HFFc6 (cell line): Measurements from ENCODE around the gene CCDC38. TPM values are rescaled to one million over a fixed set of nuclear protein-coding genes. Genes with fewer than 3 reads are reported as not detected.
A peak's percentile ranks its signal among the peaks of the same experiment; 100 is the strongest.
"Not testable (repeated sequence)": the region's sequence is repeated elsewhere in the genome, so short reads cannot be mapped to it uniquely, and the experiment has no call there.

ENCODE experiments used
- DNase-seq: peaks from one replicate; pipeline ENCODE4 v3.0.0-alpha.2; 2018
- H3K27ac Mint-ChIP-seq: 2 replicates; pipeline ENCODE4 v1.8.0; 2020; ENCODE audit warnings: mild to moderate bottlenecking, mixed read lengths
- H3K27me3 Mint-ChIP-seq: 2 replicates; pipeline ENCODE4 v1.8.0; 2021; ENCODE audit warnings: mild to moderate bottlenecking, moderate library complexity, mixed read lengths; ENCODE audit not compliant: insufficient read depth
- H3K36me3 Mint-ChIP-seq: 2 replicates; pipeline ENCODE4 v1.8.0; 2021; ENCODE audit warnings: low read depth, mixed read lengths
- H3K4me1 Mint-ChIP-seq: 2 replicates; pipeline ENCODE4 v1.8.0; 2020; ENCODE audit warnings: low read depth, mixed read lengths
- H3K4me3 Mint-ChIP-seq: 2 replicates; pipeline ENCODE4 v1.8.0; 2020; ENCODE audit warnings: mild to moderate bottlenecking, moderate library complexity, mixed read lengths
- H3K9me3 Mint-ChIP-seq: 2 replicates; pipeline ENCODE4 v1.8.0; 2020; ENCODE audit warnings: mild to moderate bottlenecking, mixed read lengths
- CTCF ChIP-seq: fragments of 200-600 bp; sonication (generic); IDR thresholded peaks from 2 replicates; pipeline ENCODE4 v1.5.0; 2021; ENCODE audit warnings: antibody characterized with exemption, mild to moderate bottlenecking
- total RNA-seq, 6 experiments: library from RNA; stranded (reverse); fragmentation: NEBNext Ultra II Directional; extraction: Animal tissue kit (Norgen Biotek cat#: 25700); gene quantifications; 2 replicates in 1 of 6; 3 replicates in 5 of 6; pipeline ENCODE4 v1.2.3, GENCODE V29; 2021

Gene CCDC38
- total RNA-seq, 6 experiments from 2014 or later: not detected

DNA sequence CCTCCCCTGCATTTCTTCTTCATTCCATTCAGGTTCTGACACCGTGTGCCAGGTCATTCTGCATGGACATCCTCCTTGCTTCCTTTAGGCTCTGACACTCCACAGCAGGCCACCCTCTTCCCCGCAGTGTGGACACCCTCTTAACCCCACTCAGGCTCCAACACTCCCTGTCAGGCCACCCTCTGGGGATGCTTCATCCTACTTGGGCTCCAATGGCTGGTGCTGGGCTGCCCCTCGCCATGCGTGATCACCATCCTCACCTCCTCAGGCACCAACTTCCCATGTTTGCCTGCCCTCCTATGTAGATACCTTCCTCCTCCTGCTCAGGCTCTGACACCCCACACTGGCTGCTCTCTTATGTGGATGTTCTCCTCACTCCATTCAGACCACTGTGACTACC lies 90.3 kb downstream of the CCDC38 start:
- no peak overlapping the region for H3K27ac Mint-ChIP-seq
- DNase-seq: no peak
- no peaks in the 10 kb centered on the region for H3K36me3 Mint-ChIP-seq
- H3K27me3 Mint-ChIP-seq: peaks cover 20% of the 10 kb centered on the region
- no peak for TF ChIP-seq CTCF
- H3K4me3 Mint-ChIP-seq: no peak overlapping the region
- H3K9me3 Mint-ChIP-seq: no peaks in the 10 kb centered on the region
- no peaks in the 10 kb centered on the region for H3K4me1 Mint-ChIP-seq

- H3K4me1 Mint-ChIP-seq: no peaks in the 10 kb centered on the region
- H3K36me3 Mint-ChIP-seq: no peaks in the 10 kb centered on the region
- no peak overlapping the region for H3K4me3 Mint-ChIP-seq
- H3K9me3 Mint-ChIP-seq: no peaks in the 10 kb centered on the region
- no peak for DNase-seq
- no peak overlapping the region for H3K27ac Mint-ChIP-seq
- peaks cover 23% of the 10 kb centered on the region for H3K27me3 Mint-ChIP-seq
- no peak for TF ChIP-seq CTCF
Measured at GRCh38 chr12:95851606-95852005, 90.8 kb downstream of the CCDC38 start.

GRCh38 chr12:95848575-95849388 lies 93.6 kb downstream of the CCDC38 start:
- peak; percentile 55 for TF ChIP-seq CTCF
- no peaks in the 10 kb centered on the region for H3K4me1 Mint-ChIP-seq
- H3K4me3 Mint-ChIP-seq: no peak overlapping the region
- H3K36me3 Mint-ChIP-seq: no peaks in the 10 kb centered on the region
- H3K9me3 Mint-ChIP-seq: no peaks in the 10 kb centered on the region
- peak; percentile 38 for DNase-seq
- no peak overlapping the region for H3K27ac Mint-ChIP-seq
- H3K27me3 Mint-ChIP-seq: peaks cover 38% of the 10 kb centered on the region

GRCh38 chr12:95842426-95842825 lies 100.0 kb downstream of the CCDC38 start:
- H3K36me3 Mint-ChIP-seq, H3K9me3 Mint-ChIP-seq, DNase-seq, H3K4me3 Mint-ChIP-seq, H3K27ac Mint-ChIP-seq: not testable (repeated sequence)
- H3K4me1 Mint-ChIP-seq: peaks cover 11% of the 10 kb centered on the region
- peaks cover 27% of the 10 kb centered on the region for H3K27me3 Mint-ChIP-seq

DNA sequence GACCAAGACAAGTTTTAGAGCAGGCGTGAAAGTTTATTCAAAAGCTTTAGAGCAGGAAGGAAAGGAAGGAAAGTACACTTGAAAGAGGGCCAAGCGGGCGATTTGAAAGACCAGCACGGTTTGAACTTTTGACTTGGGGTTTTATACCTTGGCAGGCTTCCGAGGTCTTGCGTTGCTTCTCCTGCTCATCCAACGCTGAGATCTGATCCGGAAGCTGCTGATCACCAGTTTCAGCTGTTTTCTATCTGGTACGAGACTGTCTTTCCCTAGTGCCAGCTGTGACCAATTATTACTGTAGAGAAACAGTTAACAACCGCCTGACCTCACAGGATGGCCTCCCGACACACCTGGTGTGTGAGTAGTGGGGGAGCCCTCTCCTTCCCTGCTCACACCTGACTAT lies 104.3 kb downstream of the CCDC38 start:
- 0 out of 2 replicates have a peak overlapping the region, but pooled peaks have one; percentile 29 for H3K27ac Mint-ChIP-seq
- no peak for TF ChIP-seq CTCF
- H3K4me3 Mint-ChIP-seq: peak overlapping the region; percentile 47
- H3K27me3 Mint-ChIP-seq: peaks cover 8% of the 10 kb centered on the region
- H3K9me3 Mint-ChIP-seq: no peaks in the 10 kb centered on the region
- peak; percentile 50 for DNase-seq
- no peaks in the 10 kb centered on the region for H3K36me3 Mint-ChIP-seq
- H3K4me1 Mint-ChIP-seq: peaks cover 32% of the 10 kb centered on the region

DNA sequence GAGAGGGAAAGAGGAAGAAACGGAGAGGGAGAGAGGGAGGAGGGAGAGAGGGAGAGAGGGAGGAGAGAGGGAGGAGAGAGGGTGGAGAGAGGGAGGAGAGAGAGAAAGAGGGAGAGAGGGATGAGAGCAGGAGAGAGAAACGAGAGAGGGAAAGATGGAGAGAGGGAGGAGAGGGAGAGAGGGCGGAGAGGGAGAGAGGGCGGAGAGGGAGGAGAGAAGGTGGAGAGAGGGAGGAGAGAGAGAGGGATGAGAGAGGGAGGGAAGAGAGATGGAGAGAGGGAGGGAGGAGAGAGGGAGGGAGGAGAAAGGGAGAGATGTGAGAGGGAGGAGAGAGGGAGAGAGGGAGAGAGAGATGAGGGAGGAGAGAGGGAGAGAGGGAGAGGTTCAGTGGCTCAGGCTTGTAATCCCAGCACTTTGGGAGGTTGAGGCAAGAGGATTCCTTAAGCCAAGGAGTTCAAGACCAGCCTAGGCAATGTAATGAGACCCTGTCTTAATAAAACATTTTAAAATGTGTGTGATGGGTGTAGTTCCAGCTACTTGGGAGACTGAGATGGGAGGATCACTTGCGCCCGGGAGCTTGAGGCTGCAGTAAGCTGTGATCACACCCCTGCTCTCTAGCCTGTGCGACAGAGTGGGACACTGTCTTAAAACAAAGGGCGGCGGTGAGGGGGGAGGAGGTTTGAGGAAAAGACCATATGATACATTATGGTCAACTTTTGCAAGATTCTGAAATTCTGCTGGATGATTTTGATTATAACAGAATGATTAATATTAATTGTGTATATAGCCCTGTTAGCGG lies 105.0 kb downstream of the CCDC38 start:
- Mint-ChIP-seq H3K36me3 (no peaks in the 10 kb centered on the region), H3K4me3 (peak overlapping the region; percentile 47), H3K27me3 (peaks cover 12% of the 10 kb centered on the region), H3K9me3 (no peaks in the 10 kb centered on the region), H3K4me1 (peaks cover 32% of the 10 kb centered on the region), H3K27ac (no peak overlapping the region)
- TF ChIP-seq CTCF: no peak
- DNase-seq: no peak
